RWPE1 (cell line): ENCODE measurements around the gene FRAT2.
A peak's percentile ranks its signal among the peaks of the same experiment; 100 is the strongest.

Experiments used
- CTCF ChIA-PET: fragments of 350-600 bp; sonication (Branson Sonifier 250); formaldehyde crosslinking; extraction: SDS; loops from one replicate; lab custom pipeline; 2021; lab: Yijun Ruan, JAX
- POLR2A ChIA-PET: fragments of 400-600 bp; formaldehyde crosslinking; extraction: SDS; loops from one replicate; lab custom pipeline; 2020; ENCODE audit warnings: antibody characterized with exemption; ENCODE audit not compliant: low non-redundant PET; lab: Yijun Ruan, JAX
- DNase-seq: peaks from one replicate; pipeline ENCODE4 v3.0.0; 2012; ENCODE audit warnings: low spot score
- H3K27ac ChIP-seq: fragments of 450-650 bp; 2 replicates; pipeline ENCODE4 v1.5.1; 2017
- CTCF ChIP-seq: fragments of 450-650 bp; conservative IDR thresholded peaks from 2 replicates; pipeline ENCODE4 v1.5.1; 2017; ENCODE audit warnings: low read depth, mild to moderate bottlenecking

Gene FRAT2

GRCh38 chr10:97366572-97366971, 32.0 kb upstream of the FRAT2 start:
- no peak for TF ChIP-seq CTCF
- H3K27ac ChIP-seq: peak overlapping the region; percentile 16; the same call in 1 of the 2 replicates
- no peak for DNase-seq
- POLR2A ChIA-PET: no interaction called here
- CTCF ChIA-PET: interaction anchor here (0.6 kb wide), 1 partner anchor 108 kb away, joined by 5 read pairs; no protein-coding TSS in a partner anchor

GRCh38 chr10:97365761-97366351, 31.3 kb upstream of the FRAT2 start:
- H3K27ac ChIP-seq: no peak overlapping the region
- DNase-seq: no peak
- ChIA-PET CTCF (interaction anchor here (0.6 kb wide), 1 partner anchor 109 kb away, joined by 5 read pairs; no protein-coding TSS in a partner anchor), POLR2A (no interaction called here)
- no peak for TF ChIP-seq CTCF

- ChIA-PET POLR2A (interaction anchor here (0.6 kb wide), 1 partner anchor 412 kb away, joined by 3 read pairs; no protein-coding TSS in a partner anchor), CTCF (no interaction called here)
- TF ChIP-seq CTCF: no peak
- DNase-seq: no peak
- H3K27ac ChIP-seq: 0 out of 2 replicates have a peak overlapping the region, but pooled peaks have one; percentile 10
Observed at GRCh38 chr10:97363071-97363470, 28.5 kb upstream of the FRAT2 start.

- no peak for TF ChIP-seq CTCF
- ChIA-PET CTCF (no interaction called here), POLR2A (interaction anchor here (0.6 kb wide), 1 partner anchor 412 kb away, joined by 3 read pairs; no protein-coding TSS in a partner anchor)
- no peak overlapping the region for H3K27ac ChIP-seq
- no peak for DNase-seq
Observed at GRCh38 chr10:97362310-97363033, 27.9 kb upstream of the FRAT2 start.

- ChIA-PET CTCF (no interaction called here), POLR2A (no interaction called here)
- no peak for TF ChIP-seq CTCF
- no peak overlapping the region for H3K27ac ChIP-seq
- no peak for DNase-seq
Observed at GRCh38 chr10:97361537-97361901, 27.0 kb upstream of the FRAT2 start.

GRCh38 chr10:97360705-97361536, 26.4 kb upstream of the FRAT2 start:
- ChIA-PET POLR2A (no interaction called here), CTCF (no interaction called here)
- TF ChIP-seq CTCF: no peak
- H3K27ac ChIP-seq: no peak overlapping the region
- DNase-seq: no peak
